Stimulated activated effector memory CD8-positive, alpha-beta T cell treated with anti-CD3 and anti-CD28 coated beads, Interleukin-12 subunit alpha, Interleukin-12 subunit beta, amount 100 ng/mL, for 72 hours (primary cell): ENCODE data around the gene MAD1L1.
"Not testable (repeated sequence)": the region's sequence is repeated elsewhere in the genome, so short reads cannot be mapped to it uniquely, and the experiment has no call there.

Experiments used
- ATAC-seq: fragments of 150-1000 bp; cut with Tn5 transposase; 2 replicates; pipeline ENCODE4 v1.10.0; 2021
- DNase-seq, 2 donors: peaks; one replicate each; pipeline ENCODE4 v3.0.0; 2021 to 2022; ENCODE audit warnings: low spot score in 2 of 2
- H3K27ac Mint-ChIP-seq: one replicate; pipeline ENCODE4 v1.8.0; 2022; ENCODE audit warnings: mild to moderate bottlenecking, mixed read lengths
- H3K36me3 Mint-ChIP-seq: one replicate; pipeline ENCODE4 v1.8.0; 2022; ENCODE audit warnings: mild to moderate bottlenecking, mixed read lengths
- H3K4me1 Mint-ChIP-seq: one replicate; pipeline ENCODE4 v1.8.0; 2022; ENCODE audit warnings: mixed read lengths
- H3K4me3 Mint-ChIP-seq: one replicate; pipeline ENCODE4 v1.8.0; 2022; ENCODE audit warnings: mild to moderate bottlenecking, mixed read lengths
- H3K9me3 Mint-ChIP-seq: one replicate; pipeline ENCODE4 v1.8.0; 2022; ENCODE audit warnings: mixed read lengths

MAD1L1 gene

GRCh38 chr7:1986366-1987083 is 246.2 kb downstream of the MAD1L1 start:
- peak in 1 of 2 donors; percentile 54 for DNase-seq
- peak; percentile 69 for ATAC-seq
- H3K36me3 Mint-ChIP-seq = peaks cover 12% of the 10 kb centered on the region
- H3K4me1 Mint-ChIP-seq = peaks cover 42% of the 10 kb centered on the region
- H3K27ac Mint-ChIP-seq = peak overlapping the region; percentile 84
- no peaks in the 10 kb centered on the region for H3K9me3 Mint-ChIP-seq
- peak overlapping the region; percentile 27 for H3K4me3 Mint-ChIP-seq

GRCh38 chr7:1985936-1986335 is 246.8 kb downstream of the MAD1L1 start:
- H3K36me3 Mint-ChIP-seq = peaks cover 12% of the 10 kb centered on the region
- H3K27ac Mint-ChIP-seq = peak overlapping the region; percentile 84
- DNase-seq (no peak), ATAC-seq (no peak)
- H3K9me3 Mint-ChIP-seq = no peaks in the 10 kb centered on the region
- H3K4me3 Mint-ChIP-seq = no peak overlapping the region
- H3K4me1 Mint-ChIP-seq = peaks cover 42% of the 10 kb centered on the region

DNA sequence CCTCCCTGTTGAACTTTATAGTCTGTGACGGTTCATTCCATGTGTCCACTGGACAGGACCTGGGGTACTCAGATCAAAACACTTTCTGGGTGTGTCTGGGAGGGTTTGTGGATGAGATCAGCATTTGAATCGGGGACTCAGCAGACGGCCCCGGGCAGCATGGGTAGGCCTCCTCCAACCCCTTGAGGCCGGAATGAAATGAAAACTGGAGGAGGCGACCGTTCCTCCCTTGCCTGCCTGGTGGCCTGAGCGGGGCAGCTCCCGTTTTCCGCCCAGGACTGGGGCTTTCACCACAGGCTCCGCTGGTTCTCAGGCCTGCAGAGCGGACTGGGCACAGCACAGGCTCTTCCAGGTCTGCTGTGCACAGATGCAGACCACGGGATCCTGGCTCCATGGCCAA is 247.7 kb downstream of the MAD1L1 start:
- H3K4me1 Mint-ChIP-seq = peaks cover 42% of the 10 kb centered on the region
- no peaks in the 10 kb centered on the region for H3K9me3 Mint-ChIP-seq
- no peak overlapping the region for H3K4me3 Mint-ChIP-seq

GRCh38 chr7:1981878-1982230 is 250.9 kb downstream of the MAD1L1 start:
- peaks cover 23% of the 10 kb centered on the region for H3K4me1 Mint-ChIP-seq
- no peak overlapping the region for H3K27ac Mint-ChIP-seq
- no peak overlapping the region for H3K4me3 Mint-ChIP-seq
- DNase-seq (no peak), ATAC-seq (no peak)
- peaks cover 7% of the 10 kb centered on the region for H3K36me3 Mint-ChIP-seq
- no peaks in the 10 kb centered on the region for H3K9me3 Mint-ChIP-seq

More for the DNA sequence above, 247.7 kb downstream of the MAD1L1 start:
- peaks cover 12% of the 10 kb centered on the region for H3K36me3 Mint-ChIP-seq
- no peak for DNase-seq
- ATAC-seq = no peak
- peak overlapping the region; percentile 84 for H3K27ac Mint-ChIP-seq

- H3K4me3 Mint-ChIP-seq = no peak overlapping the region
Measured at GRCh38 chr7:1981201-1981877, 251.4 kb downstream of the MAD1L1 start.

GRCh38 chr7:1979591-1980560 is 252.9 kb downstream of the MAD1L1 start:
- H3K4me3 Mint-ChIP-seq = no peak overlapping the region

More at GRCh38 chr7:1981201-1981877, 251.4 kb downstream of the MAD1L1 start:
- Mint-ChIP-seq H3K36me3 (peaks cover 2% of the 10 kb centered on the region), H3K9me3 (no peaks in the 10 kb centered on the region), H3K27ac (no peak overlapping the region), H3K4me1 (peaks cover 18% of the 10 kb centered on the region)
- DNase-seq = no peak
- ATAC-seq = no peak

DNA sequence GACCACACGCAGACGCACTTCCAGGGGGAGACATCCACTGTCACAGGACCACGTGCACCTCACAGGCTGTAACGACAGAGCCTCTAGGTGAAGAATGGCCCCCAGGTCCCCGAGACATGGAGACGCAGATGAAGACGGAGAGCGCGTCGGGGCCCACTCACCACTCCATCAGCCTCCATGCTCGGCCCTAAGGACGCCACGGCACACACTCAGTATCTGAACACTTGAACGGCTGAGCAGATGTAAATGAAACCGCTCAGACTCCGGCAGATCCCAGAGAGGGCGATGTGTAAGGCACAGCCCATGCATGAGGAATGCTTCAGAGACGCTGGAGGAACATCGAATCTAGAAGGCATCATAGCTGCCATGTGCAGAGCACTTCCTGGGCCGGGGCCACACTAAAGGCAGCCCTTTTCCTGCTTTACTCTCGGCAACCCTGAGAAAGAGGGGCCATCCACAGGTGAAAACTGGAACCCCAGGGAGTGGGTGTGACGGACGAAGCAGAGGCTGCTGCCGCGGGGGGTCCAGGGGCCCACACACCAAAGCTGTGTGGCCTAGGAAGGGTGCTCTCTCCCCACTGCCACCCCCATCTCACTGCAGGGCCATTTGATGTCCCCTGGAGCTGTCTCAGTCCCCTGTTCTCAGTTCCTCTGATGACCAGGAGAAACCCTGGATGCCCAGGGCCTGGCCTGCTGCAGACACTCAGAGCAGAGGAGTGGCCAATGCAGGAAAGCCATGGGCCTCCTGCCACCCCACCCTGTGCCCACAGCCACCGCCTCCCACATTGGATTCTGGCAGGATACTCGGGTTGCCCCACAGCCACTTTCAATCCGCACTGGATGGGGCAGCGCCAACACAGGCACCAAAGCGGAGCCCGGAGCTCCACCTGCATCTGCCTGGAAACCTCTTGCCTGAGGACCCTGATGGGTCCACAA is 253.8 kb downstream of the MAD1L1 start:
- ATAC-seq = no peak
- no peak overlapping the region for H3K4me3 Mint-ChIP-seq
- H3K36me3 Mint-ChIP-seq = no peaks in the 10 kb centered on the region
- H3K27ac Mint-ChIP-seq = no peak overlapping the region
- H3K9me3 Mint-ChIP-seq = no peaks in the 10 kb centered on the region
- H3K4me1 Mint-ChIP-seq = no peaks in the 10 kb centered on the region
- no peak for DNase-seq

More at GRCh38 chr7:1979591-1980560, 252.9 kb downstream of the MAD1L1 start:
- DNase-seq (no peak), ATAC-seq (no peak)
- Mint-ChIP-seq H3K9me3 (no peaks in the 10 kb centered on the region), H3K27ac (no peak overlapping the region), H3K36me3 (no peaks in the 10 kb centered on the region), H3K4me1 (peaks cover 5% of the 10 kb centered on the region)

DNA sequence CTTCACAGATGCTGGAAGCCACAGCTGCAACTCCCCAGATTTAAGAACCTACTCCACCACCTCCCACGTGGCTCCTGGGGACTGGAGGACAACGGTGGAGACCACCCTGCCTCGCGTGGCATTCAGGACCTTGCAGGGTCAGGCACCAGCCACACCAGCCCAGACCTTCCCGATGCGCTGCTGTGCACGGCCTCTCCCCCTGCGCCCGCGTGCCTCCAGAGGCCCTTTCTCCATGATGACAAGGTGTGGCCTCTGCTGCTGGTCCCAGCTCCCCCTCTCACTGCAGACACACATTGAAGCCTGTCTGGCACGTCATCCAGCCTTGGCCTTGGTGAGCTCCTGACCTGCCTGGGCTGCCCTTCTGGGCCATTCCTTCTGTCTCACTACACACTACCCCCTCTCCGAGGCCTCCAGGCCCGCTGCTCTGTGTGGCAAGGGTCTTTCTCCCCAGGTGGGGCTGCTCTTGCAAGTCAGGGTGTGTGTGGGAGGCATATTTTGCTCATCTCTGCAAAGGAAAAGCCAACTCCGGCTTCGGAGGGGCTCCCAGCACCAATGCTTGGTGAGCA is 254.8 kb downstream of the MAD1L1 start:
- H3K36me3 Mint-ChIP-seq = no peaks in the 10 kb centered on the region
- peaks cover 4% of the 10 kb centered on the region for H3K4me1 Mint-ChIP-seq
- H3K27ac Mint-ChIP-seq = no peak overlapping the region
- no peaks in the 10 kb centered on the region for H3K9me3 Mint-ChIP-seq
- no peak overlapping the region for H3K4me3 Mint-ChIP-seq
- ATAC-seq (no peak), DNase-seq (no peak)

DNA sequence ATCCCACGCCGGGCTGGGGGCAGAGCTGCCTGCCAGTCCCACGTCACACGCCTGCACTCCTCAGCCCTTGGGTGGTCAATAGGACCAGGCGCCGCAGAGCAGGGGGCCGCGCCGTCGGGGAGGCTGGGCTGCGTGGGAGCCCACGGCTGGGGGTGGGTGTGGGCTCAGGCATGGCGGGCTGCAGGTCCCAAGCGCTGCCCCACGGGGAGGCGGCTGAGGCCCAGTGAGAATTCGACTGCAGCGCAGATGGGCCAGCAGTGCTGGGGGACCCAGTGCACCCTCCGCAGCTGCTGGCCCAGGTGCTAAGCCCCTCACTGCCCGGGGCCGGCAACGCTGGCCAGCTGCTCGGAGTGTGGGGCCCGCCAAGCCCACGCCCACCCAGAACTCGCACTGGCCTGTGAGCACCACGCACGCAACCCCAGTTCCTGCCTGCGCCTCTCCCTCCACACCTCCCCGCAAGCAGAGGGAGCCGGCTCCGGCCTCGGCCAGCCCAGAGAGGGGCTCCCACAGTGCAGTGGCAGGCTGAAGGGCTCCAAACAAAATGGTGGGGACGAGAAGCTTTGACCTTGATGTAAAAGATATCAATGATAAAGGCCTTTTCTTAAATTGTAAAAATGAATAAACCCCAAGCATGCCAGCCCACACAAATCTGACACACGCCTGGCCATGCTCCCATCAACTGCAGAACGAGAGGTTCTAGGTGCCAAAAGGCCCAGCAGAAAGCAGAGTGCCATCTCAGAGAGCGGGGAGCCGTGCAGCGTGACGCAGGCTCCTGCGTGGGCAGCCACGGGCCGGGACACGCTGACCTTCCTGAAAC is 255.5 kb downstream of the MAD1L1 start:
- H3K4me1 Mint-ChIP-seq = peaks cover 6% of the 10 kb centered on the region
- DNase-seq = no peak
- no peaks in the 10 kb centered on the region for H3K36me3 Mint-ChIP-seq
- no peaks in the 10 kb centered on the region for H3K9me3 Mint-ChIP-seq
- H3K4me3 Mint-ChIP-seq = no peak overlapping the region
- ATAC-seq = no peak
- H3K27ac Mint-ChIP-seq = no peak overlapping the region

DNA sequence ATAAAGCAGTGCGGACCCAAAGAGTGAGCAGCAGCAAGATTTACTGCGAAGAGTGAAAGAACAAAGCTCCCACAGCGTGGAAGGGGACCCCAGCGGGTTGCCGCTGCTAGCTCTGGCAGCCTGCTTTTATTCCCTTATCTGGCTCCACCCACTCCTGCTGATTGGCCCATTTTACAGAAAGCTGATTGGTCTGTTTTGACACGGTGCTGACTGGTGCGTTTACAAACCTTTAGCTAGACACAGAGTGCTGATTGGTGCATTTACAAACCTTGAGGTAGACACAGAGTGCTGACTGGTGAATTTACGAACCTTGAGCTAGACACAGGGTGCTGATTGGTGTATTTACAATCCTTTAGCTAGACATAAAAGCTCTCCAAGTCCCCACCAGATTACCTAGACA is 256.2 kb downstream of the MAD1L1 start:
- H3K4me1 Mint-ChIP-seq, DNase-seq, ATAC-seq, H3K36me3 Mint-ChIP-seq, H3K4me3 Mint-ChIP-seq, H3K27ac Mint-ChIP-seq, H3K9me3 Mint-ChIP-seq: not testable (repeated sequence)

- peak overlapping the region; percentile 18 for H3K27ac Mint-ChIP-seq
- DNase-seq (no peak), ATAC-seq (no peak)
- H3K4me3 Mint-ChIP-seq = no peak overlapping the region
- no peaks in the 10 kb centered on the region for H3K36me3 Mint-ChIP-seq
- H3K9me3 Mint-ChIP-seq = no peaks in the 10 kb centered on the region
- peaks cover 6% of the 10 kb centered on the region for H3K4me1 Mint-ChIP-seq
Measured at GRCh38 chr7:1975581-1975980, 257.2 kb downstream of the MAD1L1 start.

DNA sequence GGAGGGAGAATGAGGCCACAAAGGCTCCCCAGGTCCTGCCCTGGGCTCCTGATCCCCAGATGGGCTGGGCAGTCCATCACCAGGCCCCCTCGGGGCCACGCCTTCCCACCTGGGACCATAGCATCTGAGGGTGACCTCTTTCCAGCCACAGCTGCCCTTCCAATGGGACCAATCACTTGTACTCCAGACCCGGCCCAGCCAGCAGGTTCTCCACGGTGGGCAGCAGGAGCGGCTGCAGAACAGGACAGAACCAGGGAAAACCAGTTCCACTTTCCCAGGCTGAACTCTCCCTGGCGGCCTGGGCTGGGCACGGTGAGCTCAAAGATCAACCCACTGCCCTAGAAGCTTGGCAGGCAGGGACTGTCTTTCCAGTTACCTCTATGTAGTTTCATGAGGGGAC is 257.6 kb downstream of the MAD1L1 start:
- Mint-ChIP-seq H3K36me3 (no peaks in the 10 kb centered on the region), H3K27ac (peak overlapping the region; percentile 18), H3K4me3 (no peak overlapping the region), H3K4me1 (peaks cover 6% of the 10 kb centered on the region), H3K9me3 (no peaks in the 10 kb centered on the region)
- DNase-seq = no peak
- no peak for ATAC-seq

- H3K9me3 Mint-ChIP-seq = no peaks in the 10 kb centered on the region
- H3K4me1 Mint-ChIP-seq = peaks cover 6% of the 10 kb centered on the region
- no peak for DNase-seq
- H3K36me3 Mint-ChIP-seq = no peaks in the 10 kb centered on the region
- no peak overlapping the region for H3K4me3 Mint-ChIP-seq
- ATAC-seq = no peak
- no peak overlapping the region for H3K27ac Mint-ChIP-seq
Measured at GRCh38 chr7:1974290-1975101, 258.2 kb downstream of the MAD1L1 start.
